HEK293 (cell line): ENCODE results near the gene OPN1MW3.

ENCODE experiments used
- CTCF ChIA-PET: fragments of 350-600 bp; formaldehyde crosslinking; extraction: SDS; loops from one replicate; lab custom pipeline; 2021; ENCODE audit warnings: antibody characterized with exemption; lab: Yijun Ruan, JAX
- POLR2A ChIA-PET: fragments of 300-600 bp; formaldehyde crosslinking; extraction: SDS; loops from one replicate; lab custom pipeline; 2020; ENCODE audit warnings: antibody characterized with exemption, inconsistent platforms; lab: Yijun Ruan, JAX
- H3K27ac ChIP-seq: fragments of 200-500 bp; sonication (Bioruptor generic); 2 replicates; pipeline ENCODE4 v1.5.1; 2014; ENCODE audit warnings: low read depth, low read length, control low read depth, inconsistent platforms; ENCODE audit errors: extremely low read depth
- H3K36me3 ChIP-seq, 2 experiments: fragments of 200-500 bp in 1 of 2; sonication (Bioruptor generic) in 1 of 2; 1 replicate in 1 of 2; 2 replicates in 1 of 2; pipeline ENCODE4 v1.5.1; 2014 to 2017; ENCODE audit warnings: inconsistent platforms in 2 of 2, low read length in 2 of 2; ENCODE audit not compliant: control insufficient read depth in 2 of 2, insufficient read depth in 1 of 2
- H3K4me1 ChIP-seq: fragments of 200-500 bp; sonication (Bioruptor generic); 2 replicates; pipeline ENCODE4 v1.5.1; 2014; ENCODE audit warnings: mild to moderate bottlenecking, low read length, inconsistent platforms; ENCODE audit not compliant: control insufficient read depth, insufficient read depth
- H3K4me3 ChIP-seq: 2 replicates; pipeline ENCODE4 v1.5.1; 2011; ENCODE audit warnings: low read depth, mild to moderate bottlenecking, control low read depth, low read length, moderate library complexity
- H3K9me3 ChIP-seq: fragments of 200-500 bp; sonication (Bioruptor generic); 2 replicates; pipeline ENCODE4 v1.5.1; 2014; ENCODE audit warnings: low read depth, low read length, inconsistent platforms; ENCODE audit not compliant: control insufficient read depth, insufficient read depth
- GLIS1 ChIP-seq: fragments of 450-650 bp; formaldehyde crosslinking; IDR thresholded peaks from 2 replicates; pipeline ENCODE4 v1.5.1; 2016; ENCODE audit warnings: missing biosample characterization, missing genetic modification characterization
- GLIS2 ChIP-seq: fragments of 450-650 bp; formaldehyde crosslinking; IDR thresholded peaks from 2 replicates; pipeline ENCODE4 v1.5.1; 2016; ENCODE audit warnings: missing biosample characterization, missing genetic modification characterization
- KLF7 ChIP-seq: fragments of 450-650 bp; formaldehyde crosslinking; IDR thresholded peaks from 2 replicates; pipeline ENCODE4 v1.5.1; 2016; ENCODE audit warnings: missing biosample characterization, missing genetic modification characterization, borderline replicate concordance
- PRDM10 ChIP-seq: fragments of 450-650 bp; formaldehyde crosslinking; IDR thresholded peaks from 2 replicates; pipeline ENCODE4 v1.5.1; 2016; ENCODE audit warnings: missing biosample characterization, missing genetic modification characterization
- RBAK ChIP-seq: fragments of 450-650 bp; formaldehyde crosslinking; IDR thresholded peaks from 2 replicates; pipeline ENCODE4 v1.5.1; 2016; ENCODE audit warnings: missing biosample characterization, missing genetic modification characterization
- WT1 ChIP-seq: fragments of 450-650 bp; formaldehyde crosslinking; IDR thresholded peaks from 2 replicates; pipeline ENCODE4 v1.5.1; 2016; ENCODE audit warnings: missing biosample characterization, missing genetic modification characterization
- ZBTB48 ChIP-seq: fragments of 450-650 bp; formaldehyde crosslinking; IDR thresholded peaks from 2 replicates; pipeline ENCODE4 v1.5.1; 2016; ENCODE audit warnings: missing biosample characterization, missing genetic modification characterization
- ZFP3 ChIP-seq: fragments of 450-650 bp; formaldehyde crosslinking; IDR thresholded peaks from 2 replicates; pipeline ENCODE4 v1.5.1; 2016; ENCODE audit warnings: low read depth, missing biosample characterization, missing genetic modification characterization
- ZFP37 ChIP-seq: fragments of 450-650 bp; formaldehyde crosslinking; IDR thresholded peaks from 2 replicates; pipeline ENCODE4 v1.5.1; 2016; ENCODE audit warnings: missing biosample characterization, missing genetic modification characterization
- ZIC2 ChIP-seq: fragments of 450-650 bp; formaldehyde crosslinking; IDR thresholded peaks from 2 replicates; pipeline ENCODE4 v1.5.1; 2016; ENCODE audit warnings: missing biosample characterization, missing genetic modification characterization
- ZNF114 ChIP-seq: fragments of 450-650 bp; formaldehyde crosslinking; IDR thresholded peaks from 2 replicates; pipeline ENCODE4 v1.5.0; 2017; ENCODE audit warnings: missing biosample characterization, missing genetic modification characterization
- ZNF175 ChIP-seq: fragments of 450-650 bp; formaldehyde crosslinking; IDR thresholded peaks from 2 replicates; pipeline ENCODE4 v1.5.1; 2016; ENCODE audit warnings: missing biosample characterization, missing genetic modification characterization
- ZNF433 ChIP-seq: fragments of 450-650 bp; formaldehyde crosslinking; IDR thresholded peaks from 2 replicates; pipeline ENCODE4 v1.5.1; 2016; ENCODE audit warnings: missing biosample characterization, missing genetic modification characterization, low read depth
- ZNF501 ChIP-seq: fragments of 450-650 bp; formaldehyde crosslinking; IDR thresholded peaks from 2 replicates; pipeline ENCODE4 v1.5.1; 2016; ENCODE audit warnings: missing biosample characterization, missing genetic modification characterization
- ZNF529 ChIP-seq: fragments of 450-650 bp; formaldehyde crosslinking; IDR thresholded peaks from 2 replicates; pipeline ENCODE4 v1.5.1; 2017; ENCODE audit warnings: missing genetic modification characterization, missing biosample characterization; ENCODE audit not compliant: insufficient replicate concordance
- ZNF555 ChIP-seq: fragments of 450-650 bp; formaldehyde crosslinking; conservative IDR thresholded peaks from 2 replicates; pipeline ENCODE4 v1.5.1; 2017; ENCODE audit warnings: missing biosample characterization, mild to moderate bottlenecking, missing genetic modification characterization, inconsistent platforms
- ZNF571 ChIP-seq: fragments of 450-650 bp; formaldehyde crosslinking; IDR thresholded peaks from 2 replicates; pipeline ENCODE4 v1.5.0; 2017; ENCODE audit warnings: missing biosample characterization, missing genetic modification characterization
- ZNF596 ChIP-seq: fragments of 450-650 bp; IDR thresholded peaks from 2 replicates; pipeline ENCODE4 v1.5.0; 2018; ENCODE audit warnings: missing biosample characterization, mild to moderate bottlenecking, missing genetic modification characterization, moderate library complexity
- ZNF610 ChIP-seq: fragments of 450-650 bp; formaldehyde crosslinking; IDR thresholded peaks from 2 replicates; pipeline ENCODE4 v1.5.1; 2016; ENCODE audit warnings: missing biosample characterization, missing genetic modification characterization, borderline replicate concordance
- ZNF747 ChIP-seq: fragments of 450-650 bp; formaldehyde crosslinking; IDR thresholded peaks from 2 replicates; pipeline ENCODE4 v1.5.1; 2016; ENCODE audit warnings: missing biosample characterization, missing genetic modification characterization
- ZNF830 ChIP-seq: fragments of 450-650 bp; IDR thresholded peaks from 2 replicates; pipeline ENCODE4 v1.5.0; 2018; ENCODE audit warnings: missing biosample characterization, missing genetic modification characterization, low read depth, mild to moderate bottlenecking, moderate library complexity
- ZNF837 ChIP-seq: fragments of 450-650 bp; formaldehyde crosslinking; IDR thresholded peaks from 2 replicates; pipeline ENCODE4 v1.5.1; 2016; ENCODE audit warnings: missing biosample characterization, missing genetic modification characterization
- ZSCAN30 ChIP-seq: fragments of 450-650 bp; IDR thresholded peaks from 2 replicates; pipeline ENCODE4 v1.5.1; 2018; ENCODE audit warnings: missing biosample characterization, mild to moderate bottlenecking, missing genetic modification characterization, moderate library complexity
- TF ChIP-seq, protein P1 (sequence below): fragments of 450-650 bp; formaldehyde crosslinking; IDR thresholded peaks from 2 replicates; pipeline ENCODE4 v1.5.1; 2016; ENCODE audit warnings: missing biosample characterization, missing genetic modification characterization, low read depth
- TF ChIP-seq, protein P2 (sequence below): fragments of 450-650 bp; formaldehyde crosslinking; IDR thresholded peaks from 2 replicates; pipeline ENCODE4 v1.5.1; 2017; ENCODE audit warnings: missing biosample characterization, missing genetic modification characterization

The OPN1MW3 gene

GRCh38 chrX:154303476-154303875 lies 46.1 kb downstream of the OPN1MW3 start:
- H3K36me3 ChIP-seq, result no peaks in the 10 kb centered on the region
- CTCF ChIA-PET, result no interaction called here
- no peak for TF ChIP-seq ZNF501
- TF ChIP-seq GLIS1 (tag by site-specific recombination), result 0 out of 2 replicates have a peak, but pooled peaks have one; percentile 7
- H3K4me3 ChIP-seq, result no peak overlapping the region
- POLR2A ChIA-PET, result no interaction called here
- H3K4me1 ChIP-seq, result no peaks in the 10 kb centered on the region
- H3K9me3 ChIP-seq, result no peaks in the 10 kb centered on the region
- H3K27ac ChIP-seq, result no peak overlapping the region

DNA sequence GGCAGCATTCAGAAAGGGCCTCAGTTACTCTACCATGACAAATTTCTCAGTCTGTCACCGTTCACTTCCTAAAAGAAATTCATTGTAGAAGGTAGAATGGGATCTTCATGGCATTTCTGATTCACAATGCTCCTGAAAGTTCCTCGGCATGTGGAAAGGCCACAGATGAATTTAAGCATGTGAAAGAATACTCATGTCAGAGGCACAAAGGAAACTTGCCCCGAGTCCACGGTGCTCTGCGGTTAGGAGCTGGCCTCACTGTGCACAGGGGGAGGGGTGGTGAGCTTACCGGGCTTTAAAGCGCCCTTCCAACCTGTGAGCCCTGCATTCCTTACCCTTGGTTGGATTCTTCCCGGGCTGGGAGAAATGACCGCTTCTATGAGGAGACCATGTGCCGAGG lies 47.5 kb downstream of the OPN1MW3 start:
- no peak overlapping the region for H3K4me3 ChIP-seq
- ChIA-PET POLR2A (no interaction called here), CTCF (interaction anchor here (0.5 to 0.9 kb wide), 3 partner anchors 9 to 230 kb away, joined by 3 to 4 read pairs (median 3); no protein-coding TSS in a partner anchor)
- TF ChIP-seq KLF7 (tag by site-specific recombination), result no peak
- no peak for TF ChIP-seq RBAK (tag by site-specific recombination)
- no peak for TF ChIP-seq WT1 (tag by site-specific recombination)
- TF ChIP-seq ZNF433, result no peak
- TF ChIP-seq ZNF747 (tag by site-specific recombination), result no peak
- TF ChIP-seq, protein P1, sequence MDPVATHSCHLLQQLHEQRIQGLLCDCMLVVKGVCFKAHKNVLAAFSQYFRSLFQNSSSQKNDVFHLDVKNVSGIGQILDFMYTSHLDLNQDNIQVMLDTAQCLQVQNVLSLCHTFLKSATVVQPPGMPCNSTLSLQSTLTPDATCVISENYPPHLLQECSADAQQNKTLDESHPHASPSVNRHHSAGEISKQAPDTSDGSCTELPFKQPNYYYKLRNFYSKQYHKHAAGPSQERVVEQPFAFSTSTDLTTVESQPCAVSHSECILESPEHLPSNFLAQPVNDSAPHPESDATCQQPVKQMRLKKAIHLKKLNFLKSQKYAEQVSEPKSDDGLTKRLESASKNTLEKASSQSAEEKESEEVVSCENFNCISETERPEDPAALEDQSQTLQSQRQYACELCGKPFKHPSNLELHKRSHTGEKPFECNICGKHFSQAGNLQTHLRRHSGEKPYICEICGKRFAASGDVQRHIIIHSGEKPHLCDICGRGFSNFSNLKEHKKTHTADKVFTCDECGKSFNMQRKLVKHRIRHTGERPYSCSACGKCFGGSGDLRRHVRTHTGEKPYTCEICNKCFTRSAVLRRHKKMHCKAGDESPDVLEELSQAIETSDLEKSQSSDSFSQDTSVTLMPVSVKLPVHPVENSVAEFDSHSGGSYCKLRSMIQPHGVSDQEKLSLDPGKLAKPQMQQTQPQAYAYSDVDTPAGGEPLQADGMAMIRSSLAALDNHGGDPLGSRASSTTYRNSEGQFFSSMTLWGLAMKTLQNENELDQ, result no peak
- no peak for TF ChIP-seq ZNF610 (tag by site-specific recombination)
- TF ChIP-seq ZBTB48 (tag by site-specific recombination), result no peak
- TF ChIP-seq ZNF555 (tag by site-specific recombination), result no peak
- TF ChIP-seq ZNF596 (tag by site-specific recombination), result no peak
- no peak for TF ChIP-seq GLIS2 (tag by site-specific recombination)
- no peak for TF ChIP-seq ZNF529 (tag by site-specific recombination)
- TF ChIP-seq ZFP3 (tag by site-specific recombination), result no peak
- no peak for TF ChIP-seq ZNF114 (tag by site-specific recombination)
- no peak for TF ChIP-seq ZNF175 (tag by site-specific recombination)
- TF ChIP-seq ZFP37, result no peak
- no peak for TF ChIP-seq ZSCAN30 (tag by site-specific recombination)
- no peak for TF ChIP-seq ZNF837 (tag by site-specific recombination)
- TF ChIP-seq ZNF830 (tag by site-specific recombination), result no peak
- no peaks in the 10 kb centered on the region for H3K9me3 ChIP-seq
- H3K27ac ChIP-seq, result no peak overlapping the region
- H3K36me3 ChIP-seq, result no peaks in the 10 kb centered on the region
- H3K4me1 ChIP-seq, result no peaks in the 10 kb centered on the region

- CTCF ChIA-PET, result interaction anchor here (0.5 to 0.9 kb wide), 5 partner anchors 8 to 338 kb away, joined by 3 to 6 read pairs (median 3); no protein-coding TSS in a partner anchor
- no peak overlapping the region for H3K4me3 ChIP-seq
- no peaks in the 10 kb centered on the region for H3K4me1 ChIP-seq
- no peak overlapping the region for H3K27ac ChIP-seq
- H3K9me3 ChIP-seq, result no peaks in the 10 kb centered on the region
- POLR2A ChIA-PET, result no interaction called here
- no peaks in the 10 kb centered on the region for H3K36me3 ChIP-seq
- TF ChIP-seq ZIC2 (tag by site-specific recombination) (peak; percentile 30), PRDM10 (tag by site-specific recombination) (no peak), ZNF571 (tag by site-specific recombination) (no peak), ZFP3 (tag by site-specific recombination) (no peak)
- TF ChIP-seq, protein P2, sequence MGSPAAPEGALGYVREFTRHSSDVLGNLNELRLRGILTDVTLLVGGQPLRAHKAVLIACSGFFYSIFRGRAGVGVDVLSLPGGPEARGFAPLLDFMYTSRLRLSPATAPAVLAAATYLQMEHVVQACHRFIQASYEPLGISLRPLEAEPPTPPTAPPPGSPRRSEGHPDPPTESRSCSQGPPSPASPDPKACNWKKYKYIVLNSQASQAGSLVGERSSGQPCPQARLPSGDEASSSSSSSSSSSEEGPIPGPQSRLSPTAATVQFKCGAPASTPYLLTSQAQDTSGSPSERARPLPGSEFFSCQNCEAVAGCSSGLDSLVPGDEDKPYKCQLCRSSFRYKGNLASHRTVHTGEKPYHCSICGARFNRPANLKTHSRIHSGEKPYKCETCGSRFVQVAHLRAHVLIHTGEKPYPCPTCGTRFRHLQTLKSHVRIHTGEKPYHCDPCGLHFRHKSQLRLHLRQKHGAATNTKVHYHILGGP (tag by site-specific recombination), result no peak
Measured at GRCh38 chrX:154305541-154306205, 48.3 kb downstream of the OPN1MW3 start.
